Body of pancreas (tissue), 4 donors: ENCODE measurements around the gene CERK.

Source experiments
- POLR2A ChIP-seq, 3 donors: fragments of 450-650 bp; IDR thresholded peaks; one replicate each; pipeline ENCODE4 v1.6.1; 2016; ENCODE audit warnings: antibody characterized with exemption in 3 of 3, mild to moderate bottlenecking in 2 of 3
- TF ChIP-seq, protein P1 (sequence below), 7 experiments: fragments of 450-650 bp in 4 of 7; fragments of 200-600 bp in 3 of 7; sonication (generic) in 3 of 7; IDR thresholded peaks; one replicate each; pipeline ENCODE4 v1.5.1; 2016 to 2019; ENCODE audit warnings: antibody characterized with exemption in 7 of 7

DNA sequence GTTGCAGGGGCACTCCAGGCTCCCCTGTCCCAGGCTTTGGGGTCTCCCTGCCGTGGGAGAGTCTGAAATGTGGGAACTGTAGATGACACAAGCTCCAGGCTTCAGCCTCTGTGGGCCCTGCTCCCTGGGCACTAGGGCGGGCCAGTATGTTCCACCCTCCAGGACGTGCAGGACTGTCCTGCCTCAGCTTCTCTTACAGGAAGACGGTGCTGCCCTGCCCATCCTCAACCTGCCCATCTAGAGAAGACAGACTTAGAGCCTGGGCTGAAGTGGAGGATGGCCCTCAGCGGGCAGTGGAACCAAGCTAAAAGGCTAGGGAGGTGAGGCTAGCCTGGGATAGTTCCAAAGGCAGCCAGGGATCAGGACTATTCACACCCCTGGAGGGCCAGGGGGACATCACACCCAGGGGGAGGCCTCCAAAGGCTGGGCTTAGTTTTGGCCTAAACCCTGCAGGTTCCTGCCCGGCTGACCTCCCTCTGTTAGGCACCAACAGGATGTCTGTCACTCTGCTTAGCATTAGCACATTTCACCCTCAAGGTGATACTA lies 4.0 kb upstream of the CERK start:
- TF ChIP-seq, protein P1, sequence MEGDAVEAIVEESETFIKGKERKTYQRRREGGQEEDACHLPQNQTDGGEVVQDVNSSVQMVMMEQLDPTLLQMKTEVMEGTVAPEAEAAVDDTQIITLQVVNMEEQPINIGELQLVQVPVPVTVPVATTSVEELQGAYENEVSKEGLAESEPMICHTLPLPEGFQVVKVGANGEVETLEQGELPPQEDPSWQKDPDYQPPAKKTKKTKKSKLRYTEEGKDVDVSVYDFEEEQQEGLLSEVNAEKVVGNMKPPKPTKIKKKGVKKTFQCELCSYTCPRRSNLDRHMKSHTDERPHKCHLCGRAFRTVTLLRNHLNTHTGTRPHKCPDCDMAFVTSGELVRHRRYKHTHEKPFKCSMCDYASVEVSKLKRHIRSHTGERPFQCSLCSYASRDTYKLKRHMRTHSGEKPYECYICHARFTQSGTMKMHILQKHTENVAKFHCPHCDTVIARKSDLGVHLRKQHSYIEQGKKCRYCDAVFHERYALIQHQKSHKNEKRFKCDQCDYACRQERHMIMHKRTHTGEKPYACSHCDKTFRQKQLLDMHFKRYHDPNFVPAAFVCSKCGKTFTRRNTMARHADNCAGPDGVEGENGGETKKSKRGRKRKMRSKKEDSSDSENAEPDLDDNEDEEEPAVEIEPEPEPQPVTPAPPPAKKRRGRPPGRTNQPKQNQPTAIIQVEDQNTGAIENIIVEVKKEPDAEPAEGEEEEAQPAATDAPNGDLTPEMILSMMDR (IDR thresholded peaks at IDR 0.05): no peak
- no peak for TF ChIP-seq POLR2A (IDR thresholded peaks at IDR 0.05)
